ENCODE measurements around the gene ZNF469.

GRCh38 chr16:88359008-88359407 lies 23.8 kb upstream of the ZNF469 start:
- TF ChIP-seq CTCF (IDR thresholded peaks at IDR 0.05) = no peak
- no peak for TF ChIP-seq POLR2A (IDR thresholded peaks at IDR 0.05)

All from Peyer's patch (tissue), 4 donors.